ENCODE data around the gene SPAG8.

The SPAG8 gene

DNA sequence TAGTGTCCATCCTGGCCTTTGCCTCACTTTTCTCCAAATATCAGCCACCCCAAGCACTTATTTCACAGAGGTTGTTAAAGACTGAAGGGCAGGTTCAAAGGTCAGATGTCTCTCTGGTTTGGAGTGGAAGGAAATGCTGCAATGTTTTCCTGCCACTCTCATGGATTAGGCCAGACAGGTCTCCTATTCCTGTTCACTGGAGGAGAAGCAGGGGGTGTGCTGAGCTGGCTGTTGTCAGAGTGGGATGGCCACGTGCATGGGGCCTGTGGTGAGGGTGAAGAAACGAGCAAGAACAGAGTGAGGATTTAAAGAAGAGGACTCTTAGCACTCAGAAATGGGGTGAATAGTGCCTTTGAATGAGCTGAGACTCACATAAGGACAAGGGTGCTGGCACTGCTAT, 23.7 kb upstream of the SPAG8 start:
- Histone ChIP-seq H3K4me1 (ENCODE audit: insufficient read depth, insufficient read length) (peaks cover 1% of the 10 kb centered on the region), H3K36me3 (ENCODE audit: insufficient read depth, insufficient read length, low read length) (no peaks in the 10 kb centered on the region), H3K9ac (ENCODE audit: insufficient read length, low read depth) (no peak overlapping the region), H3K27me3 (ENCODE audit: insufficient read depth, insufficient read length) (no peaks in the 10 kb centered on the region), H3K4me3 (ENCODE audit: insufficient read length, low read depth) (no peak overlapping the region), H3K9me3 (ENCODE audit: insufficient read depth, low read length) (no peaks in the 10 kb centered on the region)
- no peak for DNase-seq (ENCODE audit: low read depth, low spot score)
- TF ChIP-seq YY1 (IDR thresholded peaks at IDR 0.05; ENCODE audit: insufficient read depth, insufficient read length) (no peak), ZNF274 (IDR thresholded peaks at IDR 0.05; ENCODE audit: low read depth, low read length) (no peak), SUZ12 (IDR thresholded peaks at IDR 0.05; ENCODE audit: extremely low read depth, insufficient read depth, insufficient read length) (no peak)

DNA sequence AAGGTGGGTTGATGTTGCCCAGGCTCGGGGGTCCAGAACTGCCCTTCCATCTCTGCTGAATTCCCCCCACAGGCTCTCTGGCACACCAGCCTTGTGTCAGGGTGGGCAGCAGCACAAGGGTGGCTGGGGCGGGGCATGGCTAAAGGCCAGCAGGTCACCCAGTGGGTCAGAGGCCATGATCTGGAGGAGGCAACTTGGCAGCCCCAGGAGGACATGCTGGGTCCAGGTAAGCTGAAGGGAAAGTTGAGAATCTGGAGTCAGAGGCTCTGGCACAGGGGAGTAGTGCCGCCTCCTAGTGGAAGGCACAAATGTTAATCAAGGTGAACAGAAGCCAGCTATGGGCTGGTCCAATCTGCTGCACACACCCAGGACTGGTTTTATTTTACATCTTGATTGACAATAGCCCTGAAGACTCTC, 23.2 kb upstream of the SPAG8 start:
- no peaks in the 10 kb centered on the region for H3K9me3 ChIP-seq (ENCODE audit: insufficient read depth, low read length)
- no peak for TF ChIP-seq ZNF274 (IDR thresholded peaks at IDR 0.05; ENCODE audit: low read depth, low read length)
- TF ChIP-seq SUZ12 (IDR thresholded peaks at IDR 0.05; ENCODE audit: extremely low read depth, insufficient read depth, insufficient read length) = no peak
- TF ChIP-seq YY1 (IDR thresholded peaks at IDR 0.05; ENCODE audit: insufficient read depth, insufficient read length) = no peak
- DNase-seq (ENCODE audit: low read depth, low spot score) = no peak
- no peak overlapping the region for H3K4me3 ChIP-seq (ENCODE audit: insufficient read length, low read depth)
- H3K27me3 ChIP-seq (ENCODE audit: insufficient read depth, insufficient read length) = no peaks in the 10 kb centered on the region
- no peak overlapping the region for H3K9ac ChIP-seq (ENCODE audit: insufficient read length, low read depth)
- H3K4me1 ChIP-seq (ENCODE audit: insufficient read depth, insufficient read length) = no peaks in the 10 kb centered on the region
- no peaks in the 10 kb centered on the region for H3K36me3 ChIP-seq (ENCODE audit: insufficient read depth, insufficient read length, low read length)

DNA sequence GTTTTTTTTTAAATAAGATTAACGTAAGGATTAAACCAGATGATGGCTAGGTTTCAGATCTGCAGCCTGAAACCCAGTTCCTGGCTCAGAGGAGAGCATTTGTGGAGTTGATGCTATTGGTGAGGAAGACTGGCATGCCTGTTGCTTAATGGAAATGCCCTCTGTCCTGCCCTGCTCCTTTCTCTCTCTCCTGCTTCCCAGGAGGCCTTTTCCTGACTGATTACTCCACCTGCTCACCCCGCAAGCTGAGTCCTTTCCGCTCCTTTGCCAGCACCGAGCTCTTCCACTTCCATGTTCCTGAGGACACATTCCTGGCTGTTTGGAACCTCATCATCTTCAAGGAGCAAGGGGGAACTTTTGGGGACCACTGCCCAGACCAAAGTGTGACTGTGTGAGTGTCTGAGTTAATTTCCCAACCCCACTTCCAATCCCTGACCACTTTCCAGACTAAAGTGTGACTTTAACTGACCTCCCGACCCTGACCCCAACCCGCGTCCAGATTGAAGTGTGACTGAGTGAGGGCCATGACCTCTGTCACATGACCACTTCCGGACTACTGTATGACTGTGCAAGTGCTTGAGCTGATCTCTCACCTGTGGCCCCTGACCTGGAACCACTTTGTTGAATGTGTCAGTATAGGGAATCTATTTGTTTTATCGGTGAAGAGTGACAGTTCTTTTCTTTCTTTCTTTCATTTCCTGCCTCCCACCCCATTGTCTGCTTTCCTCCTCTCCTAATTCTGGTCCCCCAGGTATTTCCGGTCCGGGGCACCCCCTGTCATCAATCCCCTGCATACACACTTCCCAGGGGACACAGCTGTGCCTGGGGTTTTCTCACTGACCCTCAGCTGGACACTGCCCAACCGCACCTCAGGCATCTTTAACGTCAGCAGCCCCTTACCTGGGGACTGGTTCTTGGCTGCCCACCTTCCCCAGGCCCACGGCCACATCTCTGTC, 22.5 kb upstream of the SPAG8 start:
- no peak for TF ChIP-seq ZNF274 (IDR thresholded peaks at IDR 0.05; ENCODE audit: low read depth, low read length)
- no peak for TF ChIP-seq SUZ12 (IDR thresholded peaks at IDR 0.05; ENCODE audit: extremely low read depth, insufficient read depth, insufficient read length)
- TF ChIP-seq YY1 (IDR thresholded peaks at IDR 0.05; ENCODE audit: insufficient read depth, insufficient read length) = no peak
- no peak for DNase-seq (ENCODE audit: low read depth, low spot score)
- H3K4me3 ChIP-seq (ENCODE audit: insufficient read length, low read depth) = no peak overlapping the region
- no peaks in the 10 kb centered on the region for H3K36me3 ChIP-seq (ENCODE audit: insufficient read depth, insufficient read length, low read length)
- H3K9ac ChIP-seq (ENCODE audit: insufficient read length, low read depth) = no peak overlapping the region
- H3K27me3 ChIP-seq (ENCODE audit: insufficient read depth, insufficient read length) = no peaks in the 10 kb centered on the region
- no peaks in the 10 kb centered on the region for H3K9me3 ChIP-seq (ENCODE audit: insufficient read depth, low read length)
- no peaks in the 10 kb centered on the region for H3K4me1 ChIP-seq (ENCODE audit: insufficient read depth, insufficient read length)

DNA sequence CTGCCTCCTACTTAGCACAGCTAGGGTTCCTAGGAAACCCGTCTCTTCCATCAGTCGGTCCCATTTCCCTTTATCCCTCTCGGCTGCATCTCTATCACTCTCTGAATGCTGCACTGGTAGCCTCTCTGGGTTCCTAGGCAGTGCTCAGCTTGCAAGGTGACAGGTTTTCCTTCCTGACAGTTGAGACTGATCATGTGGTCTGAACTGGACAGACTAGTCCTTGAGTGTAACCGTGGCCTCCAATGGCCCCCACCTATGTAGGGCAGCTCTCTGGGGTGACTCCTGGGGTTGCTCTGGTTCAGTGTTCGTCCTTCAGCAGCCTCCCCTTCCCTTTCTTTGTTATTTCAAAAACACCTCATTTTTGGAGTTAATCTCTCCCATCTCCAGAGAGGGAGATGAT, 20.8 kb upstream of the SPAG8 start:
- Histone ChIP-seq H3K4me3 (ENCODE audit: insufficient read length, low read depth) (no peak overlapping the region), H3K36me3 (ENCODE audit: insufficient read depth, insufficient read length, low read length) (no peaks in the 10 kb centered on the region), H3K4me1 (ENCODE audit: insufficient read depth, insufficient read length) (no peaks in the 10 kb centered on the region), H3K9me3 (ENCODE audit: insufficient read depth, low read length) (no peaks in the 10 kb centered on the region), H3K27me3 (ENCODE audit: insufficient read depth, insufficient read length) (no peaks in the 10 kb centered on the region), H3K9ac (ENCODE audit: insufficient read length, low read depth) (no peak overlapping the region)
- TF ChIP-seq YY1 (IDR thresholded peaks at IDR 0.05; ENCODE audit: insufficient read depth, insufficient read length) (no peak), SUZ12 (IDR thresholded peaks at IDR 0.05; ENCODE audit: extremely low read depth, insufficient read depth, insufficient read length) (no peak), ZNF274 (IDR thresholded peaks at IDR 0.05; ENCODE audit: low read depth, low read length) (no peak)
- DNase-seq (ENCODE audit: low read depth, low spot score) = no peak

DNA sequence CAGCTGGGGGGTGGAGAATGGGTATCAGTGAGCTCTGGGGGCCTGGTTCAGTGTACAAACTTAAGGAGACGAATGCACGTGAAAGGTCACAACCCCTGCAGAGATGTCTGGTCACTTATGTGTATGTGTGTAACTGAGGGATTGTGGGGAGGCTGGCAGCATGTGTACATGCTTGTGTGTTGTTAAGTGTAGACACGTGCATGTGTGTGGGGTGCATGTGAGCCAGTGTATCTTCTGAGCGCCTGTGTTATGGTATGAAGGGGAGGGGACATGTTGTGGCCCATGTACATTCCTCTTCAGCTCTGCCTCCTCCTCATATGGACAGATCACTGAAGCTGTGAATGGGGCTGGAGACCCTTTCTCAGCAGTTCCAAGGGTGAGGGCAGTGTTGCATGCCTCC, 19.0 kb upstream of the SPAG8 start:
- no peak overlapping the region for H3K9ac ChIP-seq (ENCODE audit: insufficient read length, low read depth)
- no peaks in the 10 kb centered on the region for H3K4me1 ChIP-seq (ENCODE audit: insufficient read depth, insufficient read length)
- no peaks in the 10 kb centered on the region for H3K27me3 ChIP-seq (ENCODE audit: insufficient read depth, insufficient read length)
- no peaks in the 10 kb centered on the region for H3K36me3 ChIP-seq (ENCODE audit: insufficient read depth, insufficient read length, low read length)
- H3K4me3 ChIP-seq (ENCODE audit: insufficient read length, low read depth) = no peak overlapping the region
- H3K9me3 ChIP-seq (ENCODE audit: insufficient read depth, low read length) = no peaks in the 10 kb centered on the region
- no peak for DNase-seq (ENCODE audit: low read depth, low spot score)
- no peak for TF ChIP-seq YY1 (IDR thresholded peaks at IDR 0.05; ENCODE audit: insufficient read depth, insufficient read length)
- no peak for TF ChIP-seq ZNF274 (IDR thresholded peaks at IDR 0.05; ENCODE audit: low read depth, low read length)
- no peak for TF ChIP-seq SUZ12 (IDR thresholded peaks at IDR 0.05; ENCODE audit: extremely low read depth, insufficient read depth, insufficient read length)

DNA sequence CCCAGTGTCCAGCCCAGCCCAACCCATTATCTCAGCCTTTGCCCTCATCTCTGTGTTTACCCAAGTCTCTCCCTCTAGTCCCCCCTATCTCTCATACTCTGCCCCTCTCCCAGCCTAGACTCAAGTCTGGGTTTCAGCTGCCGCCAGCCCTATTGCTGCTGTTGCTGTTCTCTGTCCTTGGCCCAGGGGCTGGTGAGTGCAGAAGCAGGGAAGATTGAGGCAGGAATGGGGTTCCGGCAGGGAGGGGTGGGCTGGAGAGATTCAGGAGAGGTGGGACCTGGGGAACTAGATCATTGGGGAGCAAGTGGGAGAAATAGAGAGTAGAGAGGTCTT, 17.7 kb upstream of the SPAG8 start:
- Histone ChIP-seq H3K4me3 (ENCODE audit: insufficient read length, low read depth) (peak overlapping the region; percentile 52), H3K4me1 (ENCODE audit: insufficient read depth, insufficient read length) (no peaks in the 10 kb centered on the region), H3K9ac (ENCODE audit: insufficient read length, low read depth) (peak overlapping the region; percentile 69), H3K9me3 (ENCODE audit: insufficient read depth, low read length) (no peaks in the 10 kb centered on the region), H3K27me3 (ENCODE audit: insufficient read depth, insufficient read length) (no peaks in the 10 kb centered on the region), H3K36me3 (ENCODE audit: insufficient read depth, insufficient read length, low read length) (no peaks in the 10 kb centered on the region)
- no peak for TF ChIP-seq ZNF274 (IDR thresholded peaks at IDR 0.05; ENCODE audit: low read depth, low read length)
- TF ChIP-seq SUZ12 (IDR thresholded peaks at IDR 0.05; ENCODE audit: extremely low read depth, insufficient read depth, insufficient read length) = no peak
- TF ChIP-seq YY1 (IDR thresholded peaks at IDR 0.05; ENCODE audit: insufficient read depth, insufficient read length) = no peak
- no peak for DNase-seq (ENCODE audit: low read depth, low spot score)

DNA sequence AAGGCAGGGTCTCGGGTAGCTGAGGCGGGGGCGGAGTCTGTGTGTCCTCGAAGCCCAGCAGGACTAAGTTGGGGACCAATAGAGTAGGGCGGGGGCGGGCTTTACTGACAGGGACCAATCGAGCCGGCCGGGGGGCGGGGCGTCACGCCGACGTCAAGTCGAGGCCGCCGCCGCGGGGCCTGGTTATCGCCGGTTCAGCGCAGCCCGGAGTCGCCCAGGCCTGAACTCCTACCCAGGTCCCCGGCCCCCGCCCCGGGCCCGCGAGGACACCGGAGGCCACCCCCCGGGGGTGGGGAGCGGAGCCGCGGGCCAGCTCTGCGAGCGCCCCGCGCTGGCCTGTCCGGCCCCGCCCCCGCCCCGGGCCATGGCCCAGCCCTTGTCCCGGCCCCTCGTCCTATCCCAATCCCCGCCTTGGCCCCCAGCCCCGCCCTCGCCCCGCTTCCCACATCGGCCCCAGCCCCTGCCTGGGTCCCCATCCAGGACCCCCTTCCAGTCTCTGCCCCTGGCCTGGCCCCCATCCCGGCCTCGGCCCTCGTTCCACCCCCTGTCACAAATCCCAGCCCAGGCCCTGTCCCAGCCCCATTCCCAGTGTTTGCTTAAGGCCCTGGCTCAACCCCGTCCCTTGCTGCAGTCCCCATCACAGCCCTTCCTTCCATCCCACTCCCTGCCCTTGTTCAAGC, 17.2 kb upstream of the SPAG8 start, which contains the start of gene TMEM8B:
Gene TMEM8B, plus strand, starts transcription at position 145 of the 680 bp plus-strand sequence. Its CDS starts 220 bp downstream, at position 365.
- Histone ChIP-seq H3K4me1 (ENCODE audit: insufficient read depth, insufficient read length) (no peaks in the 10 kb centered on the region), H3K9ac (ENCODE audit: insufficient read length, low read depth) (peak within 1 kb of the TSS; percentile 74), H3K9me3 (ENCODE audit: insufficient read depth, low read length) (no peaks in the 10 kb centered on the region), H3K27me3 (ENCODE audit: insufficient read depth, insufficient read length) (no peaks in the 10 kb centered on the region), H3K36me3 (ENCODE audit: insufficient read depth, insufficient read length, low read length) (no peaks in the 10 kb centered on the region), H3K4me3 (ENCODE audit: insufficient read length, low read depth) (peak within 1 kb of the TSS; percentile 52)
- peak; percentile 93 for DNase-seq (ENCODE audit: low read depth, low spot score)
- TF ChIP-seq YY1 (IDR thresholded peaks at IDR 0.05; ENCODE audit: insufficient read depth, insufficient read length) (no peak), SUZ12 (IDR thresholded peaks at IDR 0.05; ENCODE audit: extremely low read depth, insufficient read depth, insufficient read length) (no peak), ZNF274 (IDR thresholded peaks at IDR 0.05; ENCODE audit: low read depth, low read length) (no peak)

Data from NT2/D1 (cell line).